ENCODE measurements around the gene PRKCB.
"Not testable (repeated sequence)": the region's sequence is repeated elsewhere in the genome, so short reads cannot be mapped to it uniquely, and the experiment has no call there.

Gene PRKCB

DNA sequence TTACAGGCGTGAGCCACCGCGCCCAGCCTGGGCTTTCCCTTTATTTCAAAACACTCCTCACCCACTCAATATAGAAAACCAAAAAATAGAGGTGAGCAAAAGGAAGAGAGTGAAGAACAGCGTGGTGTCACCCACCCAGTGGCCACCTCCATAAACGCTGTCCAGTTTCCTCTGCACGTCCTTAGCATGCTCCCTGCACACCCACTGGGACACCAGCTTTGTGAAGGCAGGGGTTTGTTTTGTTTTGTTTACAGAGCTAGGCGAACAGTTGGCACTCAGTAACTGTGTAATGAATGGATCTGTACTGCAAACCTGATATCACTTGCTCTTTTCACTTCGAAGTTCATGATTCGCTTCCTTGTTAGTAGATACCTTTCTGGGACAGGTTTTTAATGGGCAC lies 73.0 kb downstream of the PRKCB start:
- no peak overlapping the region for H3K27ac ChIP-seq (ENCODE audit: low read length)
- H3K79me2 ChIP-seq (ENCODE audit: low read length), result no peaks in the 10 kb centered on the region
- no peaks in the 10 kb centered on the region for H3K9me3 ChIP-seq (ENCODE audit: insufficient read depth, low read length)

GRCh38 chr16:23909792-23910418 lies 74.1 kb downstream of the PRKCB start:
- no peaks in the 10 kb centered on the region for H4K20me1 ChIP-seq (ENCODE audit: insufficient read depth, low read length)
- TF ChIP-seq, protein P1, sequence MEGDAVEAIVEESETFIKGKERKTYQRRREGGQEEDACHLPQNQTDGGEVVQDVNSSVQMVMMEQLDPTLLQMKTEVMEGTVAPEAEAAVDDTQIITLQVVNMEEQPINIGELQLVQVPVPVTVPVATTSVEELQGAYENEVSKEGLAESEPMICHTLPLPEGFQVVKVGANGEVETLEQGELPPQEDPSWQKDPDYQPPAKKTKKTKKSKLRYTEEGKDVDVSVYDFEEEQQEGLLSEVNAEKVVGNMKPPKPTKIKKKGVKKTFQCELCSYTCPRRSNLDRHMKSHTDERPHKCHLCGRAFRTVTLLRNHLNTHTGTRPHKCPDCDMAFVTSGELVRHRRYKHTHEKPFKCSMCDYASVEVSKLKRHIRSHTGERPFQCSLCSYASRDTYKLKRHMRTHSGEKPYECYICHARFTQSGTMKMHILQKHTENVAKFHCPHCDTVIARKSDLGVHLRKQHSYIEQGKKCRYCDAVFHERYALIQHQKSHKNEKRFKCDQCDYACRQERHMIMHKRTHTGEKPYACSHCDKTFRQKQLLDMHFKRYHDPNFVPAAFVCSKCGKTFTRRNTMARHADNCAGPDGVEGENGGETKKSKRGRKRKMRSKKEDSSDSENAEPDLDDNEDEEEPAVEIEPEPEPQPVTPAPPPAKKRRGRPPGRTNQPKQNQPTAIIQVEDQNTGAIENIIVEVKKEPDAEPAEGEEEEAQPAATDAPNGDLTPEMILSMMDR (IDR thresholded peaks at IDR 0.05; ENCODE audit: low read depth, low read length), result no peak
- TF ChIP-seq EZH2phosphoT487 (IDR thresholded peaks at IDR 0.05; ENCODE audit: low read depth), result no peak
- no peaks in the 10 kb centered on the region for H3K9me3 ChIP-seq (ENCODE audit: insufficient read depth, low read length)
- H3K9ac ChIP-seq (ENCODE audit: low read length), result no peak overlapping the region
- no peak overlapping the region for H3K4me2 ChIP-seq (ENCODE audit: low read length)
- no peak overlapping the region for H3K4me3 ChIP-seq (ENCODE audit: low read length)
- H3K4me1 ChIP-seq (ENCODE audit: low read length), result no peaks in the 10 kb centered on the region
- no peak overlapping the region for H2AFZ ChIP-seq (ENCODE audit: low read depth, low read length)
- H3K79me2 ChIP-seq (ENCODE audit: low read length), result no peaks in the 10 kb centered on the region
- H3K27me3 ChIP-seq (ENCODE audit: low read depth, low read length), result peaks cover 32% of the 10 kb centered on the region
- H3K27ac ChIP-seq (ENCODE audit: low read length), result no peak overlapping the region
- no peaks in the 10 kb centered on the region for H3K36me3 ChIP-seq (replicated peaks; ENCODE audit: low read depth, low read length)

More for the DNA sequence above, 73.0 kb downstream of the PRKCB start:
- no peaks in the 10 kb centered on the region for H3K36me3 ChIP-seq (replicated peaks; ENCODE audit: low read depth, low read length)
- no peaks in the 10 kb centered on the region for H4K20me1 ChIP-seq (ENCODE audit: insufficient read depth, low read length)
- H2AFZ ChIP-seq (ENCODE audit: low read depth, low read length), result no peak overlapping the region
- TF ChIP-seq, protein P1 (IDR thresholded peaks at IDR 0.05; ENCODE audit: low read depth, low read length), result no peak
- no peak for TF ChIP-seq EZH2phosphoT487 (IDR thresholded peaks at IDR 0.05; ENCODE audit: low read depth)
- no peak overlapping the region for H3K4me3 ChIP-seq (ENCODE audit: low read length)
- H3K4me1 ChIP-seq (ENCODE audit: low read length), result no peaks in the 10 kb centered on the region
- no peak overlapping the region for H3K4me2 ChIP-seq (ENCODE audit: low read length)
- H3K9ac ChIP-seq (ENCODE audit: low read length), result no peak overlapping the region
- peaks cover 20% of the 10 kb centered on the region for H3K27me3 ChIP-seq (ENCODE audit: low read depth, low read length)

- Histone ChIP-seq H3K79me2 (ENCODE audit: low read length) (no peaks in the 10 kb centered on the region), H3K4me2 (ENCODE audit: low read length) (no peak overlapping the region)
Observed at GRCh38 chr16:23914946-23915530, 79.3 kb downstream of the PRKCB start.

GRCh38 chr16:23916552-23916951 lies 80.8 kb downstream of the PRKCB start:
- not testable (repeated sequence) for H4K20me1 ChIP-seq (ENCODE audit: insufficient read depth, low read length); H3K9ac ChIP-seq (ENCODE audit: low read length); H2AFZ ChIP-seq (ENCODE audit: low read depth, low read length); H3K36me3 ChIP-seq (replicated peaks; ENCODE audit: low read depth, low read length); H3K9me3 ChIP-seq (ENCODE audit: insufficient read depth, low read length); H3K4me2 ChIP-seq (ENCODE audit: low read length); H3K27ac ChIP-seq (ENCODE audit: low read length); H3K4me3 ChIP-seq (ENCODE audit: low read length); H3K79me2 ChIP-seq (ENCODE audit: low read length)
- peaks cover 21% of the 10 kb centered on the region for H3K27me3 ChIP-seq (ENCODE audit: low read depth, low read length)
- peaks cover 20% of the 10 kb centered on the region for H3K4me1 ChIP-seq (ENCODE audit: low read length)

More at GRCh38 chr16:23914946-23915530, 79.3 kb downstream of the PRKCB start:
- peaks cover 13% of the 10 kb centered on the region for H3K4me1 ChIP-seq (ENCODE audit: low read length)
- H2AFZ ChIP-seq (ENCODE audit: low read depth, low read length), result no peak overlapping the region
- H4K20me1 ChIP-seq (ENCODE audit: insufficient read depth, low read length), result no peaks in the 10 kb centered on the region
- peaks cover 21% of the 10 kb centered on the region for H3K27me3 ChIP-seq (ENCODE audit: low read depth, low read length)
- H3K27ac ChIP-seq (ENCODE audit: low read length), result no peak overlapping the region
- TF ChIP-seq EZH2phosphoT487 (IDR thresholded peaks at IDR 0.05; ENCODE audit: low read depth), result no peak
- TF ChIP-seq, protein P1 (IDR thresholded peaks at IDR 0.05; ENCODE audit: low read depth, low read length), result no peak
- H3K9me3 ChIP-seq (ENCODE audit: insufficient read depth, low read length), result no peaks in the 10 kb centered on the region
- H3K36me3 ChIP-seq (replicated peaks; ENCODE audit: low read depth, low read length), result no peaks in the 10 kb centered on the region
- H3K4me3 ChIP-seq (ENCODE audit: low read length), result no peak overlapping the region
- no peak overlapping the region for H3K9ac ChIP-seq (ENCODE audit: low read length)

All from OCI-LY3 (cell line).